GM04504 (cell line): ENCODE results near the gene RNF13.
"Not testable (repeated sequence)": the region's sequence is repeated elsewhere in the genome, so short reads cannot be mapped to it uniquely, and the experiment has no call there.

ENCODE experiments used
- DNase-seq: peaks from one replicate; pipeline ENCODE4 v3.0.0-alpha.2; 2012; ENCODE audit warnings: low read depth

RNF13 gene

DNA sequence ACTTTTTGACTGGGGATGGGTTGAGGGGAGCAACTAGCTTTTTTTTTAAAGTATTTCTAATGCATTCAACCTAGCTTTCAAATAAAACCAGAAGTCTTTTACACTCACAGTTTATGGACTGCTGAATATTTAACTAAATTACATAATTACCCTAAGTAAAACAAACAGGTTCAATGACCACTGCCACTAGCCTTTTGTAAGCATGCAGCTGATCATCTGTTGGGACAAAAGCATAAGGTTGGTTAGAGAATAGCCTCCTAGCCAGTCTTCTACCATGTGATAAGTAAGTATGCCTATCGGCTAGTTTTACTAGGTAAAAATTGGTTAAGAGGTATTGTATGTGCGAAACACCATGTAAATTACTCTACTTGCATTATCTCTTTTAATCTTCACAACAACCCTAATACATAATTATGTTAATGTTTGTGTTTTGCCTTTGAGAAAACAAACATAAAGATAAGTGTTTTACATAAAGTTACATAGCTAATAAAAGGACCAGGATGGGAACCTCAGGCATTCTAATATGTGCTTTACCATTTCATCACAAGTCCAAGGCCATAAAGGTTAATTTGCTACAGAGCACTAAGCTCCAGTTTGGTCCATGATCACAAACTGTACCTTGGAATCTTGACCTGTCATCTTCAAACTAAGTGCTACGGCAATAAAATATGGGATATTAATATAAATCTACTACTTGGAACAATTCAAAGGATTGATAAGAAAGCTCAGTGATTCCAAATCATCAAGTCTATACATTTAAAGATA is 144.5 kb downstream of the RNF13 start:
- no peak for DNase-seq

- DNase-seq, result no peak
Measured at GRCh38 chr3:149958171-149958796, 145.3 kb downstream of the RNF13 start.

- no peak for DNase-seq
Measured at GRCh38 chr3:149959443-149959842, 146.4 kb downstream of the RNF13 start.

DNA sequence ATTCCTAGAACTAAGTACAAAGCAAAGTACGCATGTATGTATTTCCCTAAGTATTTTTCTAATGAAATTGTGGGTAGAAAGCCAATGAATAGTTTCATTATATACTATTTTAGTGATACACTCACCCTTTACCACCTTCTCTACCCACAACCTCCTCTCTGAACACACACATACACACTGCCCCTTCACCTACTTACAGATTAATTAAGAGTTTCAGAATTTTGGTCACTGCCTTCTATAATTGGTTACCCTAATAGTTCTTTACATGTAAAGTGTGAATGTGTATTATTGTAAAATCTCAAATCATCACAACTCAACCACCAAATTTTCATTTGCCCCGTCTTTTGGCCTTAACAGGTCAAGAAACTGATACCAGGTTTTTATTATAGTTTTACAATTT is 150.5 kb downstream of the RNF13 start:
- no peak for DNase-seq

DNA sequence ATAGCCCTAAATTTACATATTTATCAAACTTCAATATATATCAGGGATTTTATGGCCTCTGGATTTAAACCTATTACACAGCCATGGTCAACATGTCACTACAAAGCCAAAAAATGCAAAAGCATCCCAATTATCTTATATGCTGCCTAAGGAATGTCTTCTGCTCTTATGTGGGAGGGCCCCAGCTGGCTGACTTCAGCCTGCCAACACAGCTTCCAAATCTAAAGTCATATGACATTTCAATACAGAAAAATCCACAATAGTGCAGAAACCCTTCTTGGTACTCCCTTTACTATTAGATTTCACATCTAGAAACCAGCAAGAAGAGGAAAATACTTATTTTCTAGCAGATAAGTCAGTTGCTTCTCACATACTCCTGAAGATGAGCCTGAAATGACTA is 151.3 kb downstream of the RNF13 start:
- no peak for DNase-seq

DNA sequence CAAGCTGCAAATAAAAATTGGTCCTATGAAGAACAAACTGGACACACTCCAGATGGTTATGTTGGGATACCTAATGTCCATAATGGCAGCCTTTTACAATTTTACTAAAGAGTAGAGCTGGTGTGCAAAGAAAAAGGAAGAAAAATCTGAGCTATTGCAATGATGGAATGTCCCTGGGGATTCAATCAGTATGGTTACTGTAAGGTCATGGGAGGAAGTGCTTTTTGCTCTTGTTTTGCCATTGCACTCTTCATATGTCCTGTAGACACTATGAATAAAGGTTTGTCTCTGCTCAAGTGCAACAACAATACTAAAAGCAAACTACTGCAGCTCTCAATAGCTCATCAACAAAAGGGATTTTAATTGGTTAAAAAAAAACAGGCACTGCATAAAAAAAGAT is 152.3 kb downstream of the RNF13 start:
- DNase-seq, result no peak

DNA sequence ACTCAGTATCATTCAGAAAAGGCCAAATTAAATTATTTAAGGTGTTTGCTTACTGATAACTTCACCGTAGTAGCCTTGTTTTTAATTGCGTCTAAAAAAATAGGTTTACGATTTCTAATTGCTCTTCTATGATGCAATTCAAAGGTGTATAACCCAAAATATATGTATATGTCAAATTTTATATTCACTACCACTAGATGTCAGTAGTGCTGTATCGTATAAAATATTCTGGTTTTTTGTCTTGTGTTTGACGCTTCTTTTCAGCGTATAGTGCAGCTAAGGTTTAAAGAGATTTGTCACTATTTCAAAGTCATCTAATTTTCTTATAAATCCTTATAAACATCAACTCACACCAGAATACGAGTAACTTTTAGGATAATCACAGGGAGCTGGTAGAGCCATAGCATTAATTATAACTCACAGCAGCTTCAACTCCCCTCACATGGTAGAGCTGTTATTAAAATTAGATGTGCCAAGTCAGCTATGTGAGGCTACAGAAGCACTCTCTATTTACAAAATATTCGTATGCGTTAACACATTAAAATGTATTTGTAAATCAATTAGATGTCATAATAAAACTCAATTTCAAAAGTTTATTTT is 154.2 kb downstream of the RNF13 start:
- DNase-seq, result no peak

DNA sequence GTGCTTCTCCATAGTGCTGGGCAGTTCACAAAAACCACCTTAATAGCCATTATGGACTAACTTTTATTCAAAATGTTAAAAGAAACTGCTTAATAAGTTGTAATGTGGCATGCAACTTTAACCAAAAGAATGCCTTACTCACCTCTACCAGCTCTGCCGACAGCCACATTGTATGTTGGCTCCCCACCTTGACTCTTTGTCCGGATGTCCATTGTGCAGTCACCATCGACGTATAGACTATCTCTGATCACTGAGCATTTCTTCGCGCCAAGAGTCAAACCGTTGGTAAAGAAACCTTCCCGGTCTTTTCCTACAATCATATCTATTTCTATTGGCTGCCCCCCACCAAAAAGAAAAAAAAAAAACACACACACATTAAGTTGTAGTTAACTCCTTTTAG is 155.2 kb downstream of the RNF13 start:
- DNase-seq, result no peak

- DNase-seq, result peak; percentile 55
Measured at GRCh38 chr3:149969110-149969939, 156.3 kb downstream of the RNF13 start.

GRCh38 chr3:149969940-149970715 is 157.1 kb downstream of the RNF13 start:
- DNase-seq, result peak; percentile 61

- DNase-seq, result peak; percentile 53
Measured at GRCh38 chr3:149970716-149971402, 157.8 kb downstream of the RNF13 start, which contains the start of gene PFN2. TSS of gene PFN2 (minus strand) at chr3:149970895. CDS start at chr3:149970856, 39 bp downstream.

DNA sequence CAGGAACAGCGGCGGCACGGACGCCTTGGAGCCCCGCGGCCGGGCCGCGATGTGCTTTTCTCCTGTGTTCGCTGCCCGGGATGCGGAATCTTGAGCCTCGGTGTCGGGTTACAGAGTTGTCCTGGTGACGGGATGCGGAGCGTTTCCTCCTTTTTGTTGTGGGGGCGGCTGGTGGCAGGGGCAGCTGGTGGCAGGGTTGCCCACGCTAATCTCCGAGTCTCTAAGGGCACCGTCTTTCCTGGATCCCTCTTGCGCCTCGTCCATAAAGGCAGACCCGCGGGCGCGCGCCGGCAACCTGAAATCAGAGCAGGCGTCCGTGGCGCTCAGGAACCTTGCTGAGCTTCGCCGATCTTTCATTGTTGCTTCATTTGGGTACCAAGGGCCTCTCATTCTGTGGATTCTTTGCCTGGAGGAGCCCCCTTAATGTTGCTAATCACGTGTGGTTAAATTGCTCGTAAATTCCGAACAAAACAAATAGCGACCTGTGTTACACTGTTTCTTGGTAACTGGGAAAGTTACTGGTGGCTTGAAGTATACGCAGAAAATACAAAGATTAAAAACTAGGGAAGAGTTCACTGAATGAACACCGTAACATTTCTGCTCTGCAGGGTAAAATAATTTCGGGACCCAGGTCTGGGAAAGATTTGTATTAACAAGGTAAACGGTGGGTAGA is 158.5 kb downstream of the RNF13 start:
- DNase-seq, result peak; percentile 41

GRCh38 chr3:149975919-149976318 is 162.9 kb downstream of the RNF13 start:
- no peak for DNase-seq

DNA sequence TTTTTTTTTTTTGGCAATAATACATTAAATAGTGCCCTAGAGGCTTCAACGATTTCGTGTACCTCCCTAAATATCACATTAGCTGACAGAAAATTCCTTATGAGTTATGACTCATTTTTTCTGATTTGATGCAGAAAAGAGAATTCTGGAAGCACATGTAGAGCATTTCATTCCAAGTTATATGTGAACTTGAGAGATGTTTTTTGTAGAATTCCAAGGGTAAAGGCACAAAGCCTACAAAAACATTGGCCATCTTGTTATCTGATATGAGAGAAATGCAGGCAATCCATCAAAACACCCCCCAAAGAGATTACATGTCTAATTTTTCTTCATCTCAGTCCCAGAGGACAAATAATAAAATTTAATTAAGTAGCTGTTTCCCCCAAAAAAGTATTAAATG is 164.4 kb downstream of the RNF13 start:
- DNase-seq, result no peak

GRCh38 chr3:149981979-149982378 is 169.0 kb downstream of the RNF13 start:
- not testable (repeated sequence) for DNase-seq

- DNase-seq, result not testable (repeated sequence)
Measured at GRCh38 chr3:149983053-149983452, 170.0 kb downstream of the RNF13 start.

DNA sequence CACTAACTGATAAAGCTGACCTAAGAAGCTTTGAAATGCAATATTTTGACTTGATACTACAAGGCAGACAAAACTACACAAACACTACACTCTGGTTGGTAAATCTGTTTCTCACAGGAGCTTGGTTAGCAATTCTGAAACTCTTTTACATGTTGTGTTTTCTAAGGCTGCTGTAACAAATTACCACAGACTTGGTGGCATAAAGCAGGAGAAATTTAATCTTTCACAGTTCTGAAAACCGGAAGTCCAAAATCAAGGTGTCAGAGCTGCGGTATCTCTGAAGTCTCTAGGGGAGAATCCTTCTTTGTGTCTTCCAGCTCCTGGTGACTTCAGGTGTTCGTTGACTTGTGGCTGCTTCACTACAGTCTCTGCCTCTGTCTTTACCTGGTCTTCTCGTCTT is 170.6 kb downstream of the RNF13 start:
- DNase-seq, result no peak

GRCh38 chr3:149989307-149989706 is 176.3 kb downstream of the RNF13 start:
- no peak for DNase-seq

DNA sequence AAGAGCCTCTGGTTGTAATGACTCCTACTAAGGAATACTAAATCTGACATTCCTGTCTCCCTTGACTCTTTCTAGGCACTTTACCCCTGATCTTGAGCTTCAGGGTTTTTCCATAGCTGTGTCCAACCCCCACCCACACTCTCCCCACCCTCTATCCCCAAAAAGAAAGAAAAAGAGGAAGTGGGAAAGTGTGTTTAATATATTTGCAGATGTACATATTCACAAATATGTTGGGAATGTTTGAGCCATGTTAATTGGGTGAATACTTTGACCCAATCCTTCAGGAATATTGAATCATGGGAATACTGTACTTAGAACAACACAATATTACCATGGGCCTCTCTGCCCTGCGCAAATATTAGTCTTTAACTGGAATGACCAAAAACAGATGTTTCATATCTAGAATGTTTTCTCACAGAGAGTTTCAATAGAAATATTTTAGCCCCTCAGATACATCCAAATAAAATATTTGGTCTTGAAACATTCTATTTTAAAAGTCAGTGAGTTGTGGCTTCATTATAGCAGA is 177.5 kb downstream of the RNF13 start:
- DNase-seq, result no peak

DNA sequence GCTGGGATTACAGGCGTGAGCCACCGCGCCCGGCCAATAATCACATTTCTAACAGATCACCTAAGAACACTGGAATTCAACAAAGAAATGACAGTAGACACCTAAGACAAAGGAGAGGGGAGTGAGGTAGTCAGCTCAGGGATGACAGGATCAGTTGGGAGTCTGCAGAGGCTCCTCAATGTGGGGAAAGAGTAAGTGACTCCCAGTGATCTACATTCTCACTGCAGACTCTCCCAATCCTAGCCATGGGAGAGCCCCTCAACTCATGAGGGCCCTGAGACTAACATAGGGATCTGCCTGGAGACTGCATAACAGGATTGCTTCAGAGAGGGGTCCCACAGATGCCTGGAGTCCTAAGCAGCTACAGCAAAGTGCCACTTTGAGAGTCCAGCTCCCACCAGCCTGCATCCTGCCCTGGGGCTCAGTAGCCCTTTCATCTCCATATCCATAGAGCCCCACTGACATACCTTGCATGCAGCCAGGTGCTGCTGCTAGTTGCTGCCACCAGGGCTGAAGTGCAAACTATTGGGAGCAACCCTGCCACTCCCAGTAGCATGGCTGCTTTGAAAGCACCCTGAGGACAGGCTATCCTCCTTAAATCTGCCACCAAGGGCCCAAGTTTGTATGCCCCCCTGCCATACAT is 179.5 kb downstream of the RNF13 start:
- DNase-seq, result no peak
